Measurements from ENCODE around the gene ST13.
"Not testable (repeated sequence)": the region's sequence is repeated elsewhere in the genome, so short reads cannot be mapped to it uniquely, and the experiment has no call there.

The ST13 gene

GRCh38 chr22:40834619-40835018, 21.8 kb downstream of the ST13 start:
- DNase-seq = no peak

DNA sequence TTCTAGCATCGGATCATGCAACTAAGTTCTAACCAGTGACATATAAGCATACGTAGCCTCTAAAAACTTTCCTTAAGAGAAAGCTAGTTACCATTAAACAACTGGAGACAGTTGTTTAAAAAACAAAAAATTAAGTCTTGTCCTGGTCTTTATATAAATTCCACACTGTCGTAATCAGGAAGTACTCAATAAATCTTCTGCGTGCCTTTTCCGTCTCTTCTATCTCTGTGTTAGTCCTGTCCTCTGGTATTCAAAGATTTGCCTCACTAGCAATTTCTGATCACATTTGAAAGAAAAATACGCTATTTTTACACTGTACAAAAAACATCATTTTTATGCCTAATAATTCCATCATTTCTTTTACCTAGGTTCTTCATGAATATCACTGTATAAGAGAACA, 27.3 kb downstream of the ST13 start:
- DNase-seq = no peak

DNA sequence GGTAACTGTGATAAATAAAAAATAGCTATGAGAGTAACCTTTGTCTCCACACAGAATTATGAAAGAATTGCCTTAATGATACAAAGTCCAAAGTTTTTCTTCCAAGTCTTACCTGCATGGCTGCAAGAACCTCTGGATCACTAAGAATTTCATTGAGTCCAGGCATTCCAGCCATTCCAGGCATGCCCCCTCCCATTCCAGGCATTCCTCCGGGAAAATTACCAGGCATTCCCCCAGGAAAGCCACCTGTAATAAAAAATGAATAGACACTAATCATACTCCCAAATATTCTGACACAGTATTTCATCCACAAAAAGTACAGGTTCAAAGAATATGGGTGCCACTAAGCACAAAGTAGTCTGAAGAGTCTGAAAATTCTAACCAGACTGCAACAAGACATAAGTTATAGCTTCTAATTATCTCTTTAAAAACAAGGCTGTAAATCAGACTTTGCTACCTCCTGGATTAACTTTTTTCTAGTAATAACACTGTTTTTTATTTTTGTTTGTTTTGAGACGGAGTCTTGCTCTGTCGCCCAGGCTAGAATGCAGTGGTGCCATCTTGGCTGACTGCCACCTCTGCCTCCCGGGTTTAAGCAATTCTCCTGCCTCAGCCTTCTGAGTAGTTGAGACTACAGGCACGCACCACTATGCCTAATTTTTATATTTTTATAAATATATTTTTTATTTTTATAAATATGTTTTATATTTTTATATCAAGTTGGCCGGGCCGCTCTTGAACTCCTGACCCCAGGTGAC, 29.3 kb downstream of the ST13 start:
- DNase-seq = no peak

- not testable (repeated sequence) for DNase-seq
Measured at GRCh38 chr22:40826292-40826691, 30.1 kb downstream of the ST13 start.

- DNase-seq = no peak
Measured at GRCh38 chr22:40823426-40823825, 33.0 kb downstream of the ST13 start.

GRCh38 chr22:40819599-40820140, 36.8 kb downstream of the ST13 start:
- no peak for DNase-seq

DNA sequence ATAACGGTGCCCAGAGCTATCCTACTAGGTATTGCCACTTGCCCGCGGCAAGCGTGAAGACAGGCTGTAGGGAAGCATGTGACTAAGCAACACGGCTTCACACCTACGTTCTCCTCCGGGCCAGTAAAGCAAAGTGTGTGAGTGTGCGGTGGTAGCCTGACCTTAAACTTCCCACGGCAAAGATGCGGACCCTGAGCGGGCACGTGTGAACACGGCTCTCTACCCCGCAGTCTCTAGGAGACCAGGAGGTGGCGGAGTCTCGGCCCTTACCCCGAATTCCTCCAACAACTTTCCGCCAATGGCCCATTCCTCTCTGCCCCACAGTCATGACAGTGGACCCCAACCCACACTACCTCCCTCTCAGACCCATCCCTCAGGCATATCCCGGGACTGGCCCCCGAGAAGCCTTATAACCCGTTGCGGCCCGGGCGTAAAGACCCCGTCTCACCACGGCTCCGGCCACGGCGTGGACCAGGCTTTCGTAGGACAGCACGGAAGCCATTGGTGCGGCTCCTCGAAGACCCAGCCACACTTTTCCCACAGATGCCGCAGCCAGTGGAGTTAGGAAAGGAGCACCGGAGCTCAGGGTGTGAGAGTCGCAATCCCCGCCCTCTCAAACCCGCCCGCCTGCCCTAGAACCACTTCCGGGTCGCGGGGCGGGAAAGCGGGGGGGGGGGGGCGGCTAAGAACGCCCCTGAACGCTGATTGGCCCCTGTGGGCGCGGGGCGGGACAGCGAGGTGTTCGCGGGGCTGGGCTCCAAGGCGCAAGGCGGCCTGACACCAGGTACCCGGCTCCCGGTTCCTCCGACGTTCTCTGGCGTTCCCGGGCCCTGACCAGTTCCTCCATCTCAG, 37.5 kb downstream of the ST13 start, which contains the start of gene SLC25A17:
TSS of gene SLC25A17 (minus strand) at position 600 of the 852 bp plus-strand sequence. CDS start at position 502, 98 bp downstream.
- peak; percentile 95 for DNase-seq

- no peak for DNase-seq
Measured at GRCh38 chr22:40818192-40818746, 38.2 kb downstream of the ST13 start.

DNA sequence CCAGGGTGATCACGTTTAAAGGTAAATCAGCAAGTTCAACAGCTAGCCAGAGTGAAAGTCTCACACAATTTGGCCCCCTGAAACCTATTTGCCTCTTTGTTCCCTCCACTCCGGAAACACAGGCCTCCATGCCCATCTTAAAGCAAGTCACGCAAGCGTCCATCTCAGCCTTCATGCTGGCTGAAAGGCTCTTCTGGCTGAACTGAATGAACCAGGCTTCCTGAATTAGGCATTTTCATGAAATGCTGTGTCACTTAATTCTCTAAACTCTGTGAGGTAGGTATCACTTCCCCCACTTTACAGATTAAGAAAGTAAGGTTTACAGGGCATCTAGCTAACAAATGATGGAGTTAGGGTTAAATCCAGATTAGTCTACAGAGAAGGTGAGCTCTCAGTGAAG, 38.7 kb downstream of the ST13 start:
- no peak for DNase-seq

DNA sequence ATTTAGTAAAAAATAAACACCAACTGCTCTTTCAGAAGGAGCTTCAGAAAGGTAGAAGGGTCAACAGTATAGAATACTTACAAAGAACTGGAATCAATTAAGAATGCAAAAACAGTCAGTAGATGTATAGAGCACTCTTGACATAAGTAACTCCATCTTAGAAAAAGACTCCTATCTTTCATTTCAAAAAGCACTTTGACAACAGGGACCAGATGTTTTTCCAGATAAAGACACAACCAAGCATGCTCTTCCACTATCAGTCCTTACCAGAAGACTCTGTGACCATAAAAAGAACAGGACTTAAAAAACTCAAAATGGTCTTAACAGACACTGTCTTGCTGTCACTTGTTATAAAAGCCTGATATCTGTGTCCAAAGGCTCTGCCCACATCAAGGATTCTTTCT, 42.5 kb downstream of the ST13 start:
- DNase-seq = no peak

DNA sequence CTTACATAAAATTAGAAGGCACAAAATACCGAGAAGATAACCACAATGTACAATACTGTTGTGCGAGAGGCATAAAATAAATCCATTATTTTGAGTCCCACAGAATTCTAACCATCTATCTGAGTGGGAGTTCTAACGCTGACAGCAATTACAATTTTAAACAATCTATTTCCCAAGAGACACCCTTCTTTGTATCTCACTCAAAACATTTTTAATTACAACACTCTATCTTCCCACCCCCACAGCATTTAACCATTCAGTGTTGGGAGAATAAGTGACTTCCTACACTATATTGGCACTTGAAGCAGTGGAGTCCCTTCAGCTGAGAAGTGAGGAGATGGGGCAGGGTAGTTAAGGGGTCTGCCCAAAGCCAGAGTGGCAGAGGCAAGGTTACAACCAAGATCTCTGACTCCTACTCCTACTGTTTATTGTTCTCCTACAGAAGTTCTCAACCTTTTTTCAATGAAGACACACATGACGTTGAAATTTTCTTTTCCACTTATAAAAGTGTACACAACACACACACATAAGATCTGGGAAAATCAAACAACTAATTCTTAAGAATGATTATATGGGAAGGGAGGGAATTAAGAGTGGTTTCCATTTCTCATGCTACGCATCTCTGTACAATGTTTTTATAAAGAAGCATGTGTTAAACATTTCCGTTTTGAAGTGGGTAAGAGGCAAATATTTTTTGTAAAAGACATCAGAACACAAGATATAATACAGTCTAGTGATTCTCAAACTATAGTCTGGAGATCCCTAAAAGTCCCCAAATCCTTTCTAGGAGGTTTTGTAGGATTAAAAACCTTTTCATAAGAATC, 48.2 kb downstream of the ST13 start:
- DNase-seq = no peak

- DNase-seq = no peak
Measured at GRCh38 chr22:40806711-40807110, 49.7 kb downstream of the ST13 start.

- no peak for DNase-seq
Measured at GRCh38 chr22:40805699-40806203, 50.7 kb downstream of the ST13 start.

GRCh38 chr22:40805239-40805638, 51.2 kb downstream of the ST13 start:
- DNase-seq = no peak

DNA sequence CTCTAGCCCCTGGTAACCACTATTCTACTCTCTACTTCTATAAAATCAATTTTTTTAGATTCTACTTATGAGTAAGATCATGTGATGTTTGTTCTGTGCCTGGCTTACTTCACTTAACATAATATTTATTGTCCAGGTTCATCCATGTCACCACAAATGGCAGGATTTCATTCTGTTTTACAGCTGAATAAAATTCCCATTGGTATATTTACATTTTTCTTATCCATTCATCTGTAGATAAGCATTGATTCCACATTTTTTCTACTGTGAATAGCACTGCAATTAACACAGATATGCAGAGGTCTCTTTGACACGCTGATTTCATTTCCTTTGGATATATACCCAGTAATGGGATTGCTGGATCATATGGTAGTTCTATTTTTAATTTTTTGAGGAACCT, 53.1 kb downstream of the ST13 start:
- DNase-seq = no peak

DNA sequence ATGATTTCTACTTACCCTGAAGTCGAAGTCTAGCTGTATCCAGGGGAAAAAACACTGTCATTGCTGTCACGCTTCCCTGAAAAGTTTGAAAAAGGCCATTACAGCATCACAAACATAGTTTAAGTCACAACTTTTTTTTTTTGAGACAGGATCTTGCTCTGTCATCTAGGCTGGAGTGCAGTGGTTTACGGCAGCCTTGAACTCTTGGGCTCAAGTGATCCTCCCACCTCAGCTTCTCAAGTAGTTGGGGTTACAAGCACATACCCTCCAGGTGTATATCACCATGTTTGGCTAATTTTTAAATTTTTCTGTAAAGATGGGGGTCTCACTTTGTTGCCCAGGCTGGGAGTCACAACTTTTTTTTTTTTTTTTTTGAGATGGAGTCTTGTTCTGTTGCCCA, 57.4 kb downstream of the ST13 start:
- no peak for DNase-seq

DNA sequence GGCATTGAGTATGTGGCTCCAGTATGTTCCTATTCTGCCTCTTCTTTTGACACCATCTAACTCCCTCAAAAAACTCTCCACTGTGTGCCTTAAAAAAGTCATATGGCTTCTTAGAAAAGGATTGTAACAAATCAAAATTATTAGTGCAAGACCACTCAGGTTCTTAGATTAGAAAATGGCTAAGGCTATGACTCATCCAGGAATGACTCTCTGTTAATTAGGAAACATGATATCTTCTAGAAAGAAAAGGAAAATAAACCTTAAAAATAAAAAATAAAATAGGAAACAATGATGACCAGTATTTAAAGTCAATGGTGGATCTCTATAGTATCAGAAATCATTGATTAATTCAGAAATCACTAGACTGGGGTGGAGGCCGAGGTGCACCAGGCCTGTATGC, 59.0 kb downstream of the ST13 start:
- no peak for DNase-seq

DNA sequence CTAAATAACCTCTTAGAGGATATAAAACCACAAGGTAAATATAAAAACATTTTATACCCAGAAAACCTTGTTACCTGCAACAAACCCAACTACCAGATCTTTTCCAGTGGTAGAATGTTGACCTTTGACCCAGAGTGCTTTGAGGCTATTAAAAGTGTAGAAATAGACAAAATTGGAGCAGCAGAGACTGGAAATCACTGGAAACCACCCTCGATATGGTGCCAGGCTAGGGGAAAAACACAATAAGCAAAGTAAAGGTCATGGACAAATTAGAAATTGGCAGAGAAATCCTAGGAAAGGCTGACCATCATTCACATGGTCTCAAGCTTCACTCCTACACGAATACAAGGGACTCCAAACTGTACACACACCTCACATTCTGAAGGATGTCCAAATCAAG, 64.0 kb downstream of the ST13 start:
- no peak for DNase-seq

DNA sequence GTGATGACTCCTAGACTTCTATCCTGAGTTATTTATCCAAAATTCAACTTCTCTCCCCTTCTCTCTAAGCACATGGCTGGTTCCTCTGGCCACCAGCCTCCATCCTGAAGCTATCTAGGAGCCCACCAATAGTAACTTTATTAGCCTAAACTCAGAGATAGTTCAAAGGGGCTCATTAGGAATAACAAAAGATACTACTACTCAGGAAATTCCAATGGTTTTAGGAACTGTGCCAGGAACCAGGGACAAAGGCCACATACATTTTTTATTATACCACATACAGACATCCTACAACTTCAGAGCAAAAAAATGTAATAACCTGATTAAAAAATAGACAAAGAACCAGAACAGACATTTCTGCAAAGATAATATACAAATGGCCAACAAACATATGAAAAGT, 65.2 kb downstream of the ST13 start:
- DNase-seq = no peak

DNA sequence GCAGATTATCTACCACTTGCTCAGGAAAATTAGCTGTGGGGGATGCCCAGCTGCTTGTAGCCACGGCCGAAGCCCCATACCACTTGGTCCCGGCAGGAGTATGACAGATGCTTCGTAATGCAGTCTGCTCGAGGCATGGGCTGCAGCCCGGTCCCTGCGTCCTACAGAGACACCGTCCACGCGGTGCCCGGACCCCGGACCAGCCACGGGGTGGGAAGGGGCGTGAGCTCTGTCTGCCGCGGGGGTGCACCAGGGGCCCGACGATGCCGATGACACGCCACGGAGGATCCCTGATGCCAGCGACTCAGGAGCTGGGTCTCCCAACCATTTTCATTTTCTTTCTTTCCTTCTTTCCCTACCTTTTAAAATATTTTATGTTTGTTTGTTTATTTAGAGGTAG, 67.3 kb downstream of the ST13 start:
- DNase-seq = no peak

DNA sequence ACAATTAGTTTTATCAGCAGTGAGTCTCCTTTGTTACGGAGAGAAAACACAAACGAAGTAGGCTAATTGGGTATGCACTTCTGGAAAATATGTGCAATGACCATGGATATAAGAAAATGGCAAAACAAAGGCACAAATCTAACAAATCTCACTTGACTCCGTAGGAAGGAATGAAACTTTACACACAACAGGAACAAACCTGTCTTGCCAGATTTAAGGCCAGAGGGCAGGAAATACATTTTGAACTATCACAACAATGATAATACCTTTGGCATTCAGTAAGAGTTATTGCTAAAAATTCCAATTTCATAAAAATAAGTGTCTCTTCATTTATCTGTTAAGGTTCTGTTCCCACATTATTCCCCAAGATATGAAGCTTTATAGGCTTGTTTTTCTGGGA, 73.9 kb downstream of the ST13 start:
- DNase-seq = no peak

DNA sequence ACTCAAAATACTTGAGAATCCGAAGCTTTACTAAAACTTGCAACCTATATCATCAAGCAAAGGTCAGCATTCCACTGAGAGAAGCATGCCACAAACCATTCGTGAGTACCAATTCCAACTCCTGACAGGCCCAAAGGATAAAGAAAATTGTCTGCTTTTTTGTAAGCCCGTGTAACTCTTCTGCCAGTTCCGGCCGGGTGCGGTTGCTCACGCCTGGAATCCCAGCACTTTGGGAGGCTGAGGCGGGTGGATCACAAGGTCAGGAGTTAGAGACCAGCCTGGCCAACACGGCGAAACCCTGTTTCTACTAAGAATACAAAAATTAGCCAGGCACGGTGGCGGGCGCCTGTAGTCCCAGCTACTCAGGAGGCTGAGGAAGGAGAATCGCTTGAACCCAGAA, 74.7 kb downstream of the ST13 start:
- not testable (repeated sequence) for DNase-seq
